Activated naive CD4-positive, alpha-beta T cell treated with anti-CD3 and anti-CD28 coated beads for 36 hours (primary cell): ENCODE measurements around the gene MAP4K4. TPM values are rescaled to one million over a fixed set of nuclear protein-coding genes. Genes with fewer than 3 reads are reported as not detected.

Source experiments
- CTCF ChIA-PET: fragments of 350-600 bp; sonication (Branson Sonifier 250); formaldehyde crosslinking; loops from one replicate; lab custom pipeline; 2021; ENCODE audit warnings: antibody characterized with exemption; lab: Charles Lee
- DNase-seq: peaks from one replicate; pipeline ENCODE4 v3.0.0-alpha.2; 2020
- H3K27ac Mint-ChIP-seq: one replicate; pipeline ENCODE4 v1.8.0; 2021; ENCODE audit warnings: mild to moderate bottlenecking, mixed read lengths
- H3K27me3 Mint-ChIP-seq: one replicate; pipeline ENCODE4 v1.8.0; 2021; ENCODE audit warnings: low read depth, mixed read lengths
- H3K36me3 Mint-ChIP-seq: one replicate; pipeline ENCODE4 v1.8.0; 2021; ENCODE audit warnings: low read depth, mixed read lengths
- H3K4me1 Mint-ChIP-seq: one replicate; pipeline ENCODE4 v1.8.0; 2021; ENCODE audit warnings: low read depth, mixed read lengths
- H3K4me3 Mint-ChIP-seq: one replicate; pipeline ENCODE4 v1.8.0; 2021; ENCODE audit warnings: mild to moderate bottlenecking, moderate library complexity, mixed read lengths
- H3K9me3 Mint-ChIP-seq: one replicate; pipeline ENCODE4 v1.8.0; 2021; ENCODE audit warnings: mixed read lengths
- intact Hi-C: fragments of 100-400 bp; cut with micrococcal nuclease; formaldehyde crosslinking; loops from one replicate; pipeline ENCODE4 v1.15.1; 2023
- total RNA-seq, 2 experiments: library from RNA; stranded (reverse); gene quantifications; one replicate each; pipeline ENCODE4 v1.2.3, GENCODE V29; 2021

The MAP4K4 gene
- total RNA-seq, result 100 to 1,000 TPM; 126 to 131 TPM

DNA sequence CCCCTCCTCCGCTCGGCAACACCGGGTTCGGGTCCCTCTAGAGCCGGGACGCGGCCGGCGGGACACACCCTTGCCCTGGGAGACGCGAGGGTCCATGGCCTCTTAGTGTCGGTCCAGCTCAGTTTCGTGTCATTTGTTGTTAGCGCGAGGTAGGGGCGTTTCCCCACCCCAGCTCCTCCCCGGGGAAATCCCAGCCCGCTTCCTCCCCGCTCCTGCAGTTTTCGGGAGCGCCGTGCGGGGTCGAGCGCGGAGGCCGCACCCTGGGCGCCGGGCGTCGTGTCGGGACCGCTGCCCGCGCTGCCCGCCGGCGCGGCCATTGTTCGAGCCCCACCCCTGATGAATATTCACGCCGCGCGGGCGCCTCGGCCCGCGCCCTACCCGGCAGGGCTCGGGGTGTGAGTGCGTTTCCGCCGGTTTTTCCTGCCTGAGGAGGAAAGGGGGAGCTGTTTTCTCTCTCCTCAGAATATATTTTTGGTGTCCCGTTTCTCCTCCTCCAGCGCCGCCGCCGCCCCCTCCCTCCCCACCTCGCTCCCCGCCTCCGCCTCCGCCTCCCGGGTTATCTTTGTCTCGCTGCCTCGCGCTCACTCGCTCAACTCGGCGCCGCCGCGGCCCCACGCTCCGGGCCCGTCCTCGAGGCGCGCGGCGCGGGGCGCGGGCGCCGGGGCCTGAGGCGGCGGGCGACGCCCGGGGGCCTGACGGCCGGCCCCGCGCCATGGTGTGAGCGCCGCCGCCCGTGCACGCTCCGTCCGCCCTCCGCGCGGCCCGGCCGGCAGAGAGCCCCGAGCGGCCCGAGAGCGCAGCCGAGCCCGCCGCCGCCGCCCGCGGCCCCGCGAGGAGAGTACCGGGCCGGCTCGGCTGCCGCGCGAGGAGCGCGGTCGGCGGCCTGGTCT is at the start of gene MAP4K4:
TSS of gene MAP4K4 (plus strand) at position 584 of the 890 bp plus-strand sequence. CDS start 374 bp downstream, outside the sequence.
- peaks cover 33% of the 10 kb centered on the region for H3K4me1 Mint-ChIP-seq
- peaks cover 11% of the 10 kb centered on the region for H3K36me3 Mint-ChIP-seq
- no peaks in the 10 kb centered on the region for H3K27me3 Mint-ChIP-seq
- intact Hi-C loops, result loop anchor here (1.0 to 5.0 kb wide), 6 partner anchors 9 to 445 kb away; partner anchors contain the start of genes CNOT11 and RFX8
- H3K27ac Mint-ChIP-seq, result peak within 1 kb of the TSS; percentile 81
- DNase-seq, result peak; percentile 82
- CTCF ChIA-PET, result interaction anchor here (0.6 to 2.8 kb wide), 11 partner anchors 9 to 278 kb away, joined by 3 to 10 read pairs (median 3); no protein-coding TSS in a partner anchor
- peaks cover 2% of the 10 kb centered on the region for H3K9me3 Mint-ChIP-seq
- peak within 1 kb of the TSS; percentile 78 for H3K4me3 Mint-ChIP-seq

DNA sequence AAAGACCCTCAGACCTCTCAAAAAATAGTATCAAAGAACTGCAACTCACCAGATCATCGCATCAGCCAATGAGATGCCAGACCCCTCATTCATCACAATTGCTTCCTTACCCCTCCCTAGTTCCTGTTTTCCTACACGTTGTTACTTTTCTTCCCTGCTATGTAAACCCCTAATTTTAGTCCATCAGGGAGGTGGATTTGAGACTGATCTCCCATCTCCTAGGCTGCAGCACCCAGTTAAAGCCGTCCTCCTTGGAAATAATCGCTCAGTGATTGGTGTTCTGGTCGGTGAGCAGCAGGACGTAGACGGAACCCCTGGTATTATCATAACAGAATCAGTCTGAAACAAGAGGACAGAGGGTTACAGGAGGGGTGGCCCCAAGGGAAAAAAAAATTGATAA is 44.0 kb upstream of the MAP4K4 start:
- H3K36me3 Mint-ChIP-seq, result no peaks in the 10 kb centered on the region

DNA sequence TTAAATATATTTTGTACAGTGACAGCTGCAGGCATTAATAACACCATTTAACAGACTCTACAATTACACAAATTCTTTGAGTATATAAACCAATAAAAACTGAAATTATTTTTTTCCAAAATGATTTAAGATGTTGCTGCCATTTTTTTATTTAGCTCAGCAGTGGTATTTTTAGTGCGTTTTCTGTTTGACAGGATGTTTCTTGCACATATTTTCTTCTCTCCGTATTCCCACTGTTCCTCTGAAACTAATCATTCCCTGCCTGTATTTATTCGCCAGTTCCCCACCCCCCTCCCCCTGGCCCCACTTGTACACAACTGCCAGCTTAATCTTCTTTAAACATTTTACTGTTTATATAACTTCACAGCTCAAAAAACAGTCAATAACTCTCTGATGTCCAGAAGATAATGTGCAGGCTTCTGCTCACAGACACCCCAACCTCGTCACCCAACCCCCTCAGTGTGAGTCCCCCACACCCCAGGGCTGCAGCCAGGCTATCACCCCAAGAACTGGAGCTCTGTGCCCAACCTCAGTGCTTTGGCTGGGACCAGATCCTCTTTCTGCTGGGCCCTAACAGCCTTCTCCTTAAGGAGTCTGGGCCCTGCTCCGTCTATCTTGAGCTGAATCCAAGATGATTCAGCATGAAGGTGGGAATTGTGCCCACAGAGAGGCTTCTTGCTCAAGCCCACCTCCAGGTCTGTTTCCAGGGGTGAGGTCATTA is 41.6 kb upstream of the MAP4K4 start:
- Mint-ChIP-seq H3K36me3 (no peaks in the 10 kb centered on the region), H3K4me1 (peaks cover 25% of the 10 kb centered on the region), H3K27ac (no peak overlapping the region), H3K27me3 (no peaks in the 10 kb centered on the region), H3K4me3 (no peak overlapping the region), H3K9me3 (no peaks in the 10 kb centered on the region)
- intact Hi-C loops, result no loop called here
- CTCF ChIA-PET, result interaction anchor here (0.5 kb wide), 1 partner anchor 20 kb away, joined by 4 read pairs; no protein-coding TSS in a partner anchor
- no peak for DNase-seq

More for the DNA sequence above, 44.0 kb upstream of the MAP4K4 start:
- CTCF ChIA-PET, result no interaction called here
- DNase-seq, result no peak
- Mint-ChIP-seq H3K4me3 (no peak overlapping the region), H3K27ac (peak overlapping the region; percentile 52), H3K27me3 (no peaks in the 10 kb centered on the region), H3K4me1 (peaks cover 32% of the 10 kb centered on the region), H3K9me3 (no peaks in the 10 kb centered on the region)
- intact Hi-C loops, result loop anchor here (2.0 kb wide), 1 partner anchor 83 kb away; no protein-coding TSS in a partner anchor

DNA sequence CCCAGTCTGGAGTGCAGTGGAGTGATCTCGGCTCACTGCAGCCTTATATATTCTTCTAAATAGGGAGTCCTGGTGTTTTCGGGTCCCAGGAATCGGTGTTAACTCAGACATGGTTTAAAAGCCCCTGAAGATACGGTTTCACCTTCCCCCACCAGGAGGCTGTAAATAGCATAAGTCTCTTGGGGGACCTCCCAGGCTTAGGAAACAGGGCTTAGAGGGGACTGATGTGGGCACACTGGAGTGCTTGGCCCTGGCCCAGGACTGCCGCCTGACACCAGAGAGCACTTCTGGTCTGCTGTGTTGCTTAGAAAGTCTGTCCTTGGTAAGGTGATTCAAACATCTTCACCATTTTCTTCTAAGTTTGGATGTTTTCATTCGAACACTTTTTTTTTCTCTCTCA is 39.7 kb upstream of the MAP4K4 start:
- intact Hi-C loops, result no loop called here
- Mint-ChIP-seq H3K4me3 (no peak overlapping the region), H3K36me3 (no peaks in the 10 kb centered on the region), H3K27ac (no peak overlapping the region), H3K27me3 (no peaks in the 10 kb centered on the region), H3K4me1 (peaks cover 7% of the 10 kb centered on the region), H3K9me3 (no peaks in the 10 kb centered on the region)
- no peak for DNase-seq
- CTCF ChIA-PET, result no interaction called here

DNA sequence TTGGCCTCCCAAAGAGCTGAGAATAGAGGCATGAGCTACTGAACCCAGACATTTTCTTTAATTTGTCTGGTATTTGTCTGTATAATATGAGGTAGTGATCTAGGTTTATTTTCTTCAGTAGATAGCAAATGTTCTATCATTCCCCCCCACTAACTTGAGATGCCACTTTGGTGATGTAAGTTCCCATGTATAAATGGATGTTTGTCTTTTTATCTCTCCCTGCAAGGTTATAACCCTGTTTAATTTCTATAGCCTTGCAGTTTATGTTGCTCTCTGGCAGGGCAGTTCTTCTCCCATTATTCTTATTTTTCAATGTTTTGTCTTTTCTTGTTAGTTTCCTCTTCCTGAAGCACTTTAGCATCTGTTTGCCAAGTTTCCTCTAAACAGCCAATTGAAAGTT is 39.1 kb upstream of the MAP4K4 start:
- Mint-ChIP-seq H3K9me3 (no peaks in the 10 kb centered on the region), H3K4me1 (peaks cover 1% of the 10 kb centered on the region), H3K36me3 (no peaks in the 10 kb centered on the region), H3K27me3 (no peaks in the 10 kb centered on the region), H3K4me3 (no peak overlapping the region), H3K27ac (no peak overlapping the region)
- intact Hi-C loops, result no loop called here
- no peak for DNase-seq
- CTCF ChIA-PET, result interaction anchor here (0.7 kb wide), 2 partner anchors 103 to 441 kb away, joined by 3 read pairs; no protein-coding TSS in a partner anchor

DNA sequence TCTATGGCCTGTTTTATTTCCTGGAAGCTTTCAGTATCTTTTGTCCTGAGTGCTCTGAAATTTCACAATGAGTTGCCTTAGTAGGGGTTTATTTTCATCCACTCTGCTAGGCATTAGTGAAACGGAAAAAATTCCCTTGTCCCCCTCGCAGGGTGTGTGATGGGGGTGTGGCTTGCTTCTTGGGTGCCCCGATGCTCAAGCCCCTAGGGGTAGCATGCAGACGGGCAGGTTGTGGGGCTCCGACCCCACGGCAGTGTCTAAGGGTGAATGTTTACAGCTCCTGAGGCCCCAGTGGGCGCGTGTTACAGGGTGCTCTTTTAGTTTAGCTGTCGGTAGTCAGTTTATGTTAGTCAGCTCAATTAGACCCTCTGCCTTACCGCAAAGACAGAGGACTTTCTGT is 32.2 kb upstream of the MAP4K4 start:
- intact Hi-C loops, result no loop called here
- DNase-seq, result no peak
- no peaks in the 10 kb centered on the region for H3K36me3 Mint-ChIP-seq
- no peaks in the 10 kb centered on the region for H3K4me1 Mint-ChIP-seq
- CTCF ChIA-PET, result interaction anchor here (0.8 kb wide), 1 partner anchor 246 kb away, joined by 3 read pairs; no protein-coding TSS in a partner anchor
- no peaks in the 10 kb centered on the region for H3K9me3 Mint-ChIP-seq
- no peak overlapping the region for H3K27ac Mint-ChIP-seq
- no peaks in the 10 kb centered on the region for H3K27me3 Mint-ChIP-seq
- no peak overlapping the region for H3K4me3 Mint-ChIP-seq

DNA sequence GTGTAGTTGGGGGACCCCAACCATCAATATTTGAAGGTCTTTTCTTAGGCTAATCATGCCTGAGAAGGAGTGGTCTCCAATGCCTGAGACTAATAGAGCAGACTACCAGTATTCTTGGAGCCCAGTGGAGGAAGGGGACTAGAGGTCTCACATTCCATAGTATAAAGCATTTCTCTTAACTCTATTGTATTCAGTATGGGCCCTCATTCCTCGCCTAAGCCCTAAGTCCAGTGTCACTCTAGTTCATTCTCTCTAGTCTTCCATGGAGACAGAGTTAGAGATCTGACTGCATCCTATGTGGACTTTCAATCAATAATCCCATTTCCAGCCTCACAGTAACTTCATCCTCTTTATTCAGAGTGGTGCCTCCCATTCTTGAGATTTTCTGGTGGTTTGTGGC is 29.7 kb upstream of the MAP4K4 start:
- no peak for DNase-seq
- Mint-ChIP-seq H3K27me3 (no peaks in the 10 kb centered on the region), H3K4me3 (no peak overlapping the region), H3K36me3 (peaks cover 5% of the 10 kb centered on the region), H3K4me1 (no peaks in the 10 kb centered on the region), H3K27ac (no peak overlapping the region), H3K9me3 (peaks cover 9% of the 10 kb centered on the region)
- CTCF ChIA-PET, result interaction anchor here (0.9 kb wide), 1 partner anchor 9 kb away, joined by 3 read pairs; no protein-coding TSS in a partner anchor
- intact Hi-C loops, result no loop called here

DNA sequence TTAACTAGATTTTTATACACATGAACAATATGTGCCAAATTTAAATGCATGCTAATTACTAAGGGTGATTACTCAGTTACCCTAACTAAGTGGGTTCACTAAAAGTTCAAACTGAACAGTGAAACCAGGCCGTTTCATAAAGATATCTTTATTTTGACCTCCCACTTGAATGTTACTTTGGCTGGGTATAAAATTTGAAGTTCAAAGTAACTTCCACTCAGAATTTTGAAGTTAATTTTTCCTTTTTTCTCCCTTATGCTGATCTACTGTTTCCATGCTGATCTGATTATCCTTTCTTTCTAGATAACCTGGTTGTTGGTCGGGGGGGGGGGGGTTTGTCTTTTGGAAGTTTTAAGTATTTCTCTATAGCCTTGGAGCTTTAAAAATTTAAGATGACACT is 25.5 kb upstream of the MAP4K4 start:
- peaks cover 20% of the 10 kb centered on the region for H3K4me1 Mint-ChIP-seq
- peaks cover 5% of the 10 kb centered on the region for H3K36me3 Mint-ChIP-seq
- H3K9me3 Mint-ChIP-seq, result peaks cover 9% of the 10 kb centered on the region
- no peak overlapping the region for H3K4me3 Mint-ChIP-seq
- no peak overlapping the region for H3K27ac Mint-ChIP-seq
- DNase-seq, result no peak
- no peaks in the 10 kb centered on the region for H3K27me3 Mint-ChIP-seq
- intact Hi-C loops, result no loop called here
- CTCF ChIA-PET, result no interaction called here

DNA sequence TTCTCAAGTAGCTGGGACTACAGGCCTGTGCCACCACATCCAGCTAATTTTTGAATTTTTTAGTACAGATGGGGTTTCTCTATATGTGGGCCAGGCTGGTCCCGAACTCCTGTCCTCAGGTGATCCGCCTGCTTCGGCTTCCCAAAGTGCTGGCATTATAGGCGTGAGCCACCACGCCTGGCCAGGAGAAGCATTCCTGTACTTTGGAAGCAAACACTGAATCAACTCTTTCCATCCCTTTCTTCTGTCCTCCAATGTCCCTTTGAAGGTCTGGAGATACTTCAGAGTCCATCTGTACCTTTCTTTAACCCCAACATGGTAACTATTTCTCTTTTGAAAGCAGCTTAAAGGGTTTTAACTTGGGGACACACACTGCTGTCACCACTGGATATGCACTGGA is 23.6 kb upstream of the MAP4K4 start:
- Mint-ChIP-seq H3K27me3 (no peaks in the 10 kb centered on the region), H3K4me1 (peaks cover 23% of the 10 kb centered on the region), H3K4me3 (no peak overlapping the region), H3K9me3 (peaks cover 9% of the 10 kb centered on the region), H3K36me3 (peaks cover 5% of the 10 kb centered on the region), H3K27ac (peak overlapping the region; percentile 18)
- no peak for DNase-seq
- intact Hi-C loops, result no loop called here
- CTCF ChIA-PET, result no interaction called here

DNA sequence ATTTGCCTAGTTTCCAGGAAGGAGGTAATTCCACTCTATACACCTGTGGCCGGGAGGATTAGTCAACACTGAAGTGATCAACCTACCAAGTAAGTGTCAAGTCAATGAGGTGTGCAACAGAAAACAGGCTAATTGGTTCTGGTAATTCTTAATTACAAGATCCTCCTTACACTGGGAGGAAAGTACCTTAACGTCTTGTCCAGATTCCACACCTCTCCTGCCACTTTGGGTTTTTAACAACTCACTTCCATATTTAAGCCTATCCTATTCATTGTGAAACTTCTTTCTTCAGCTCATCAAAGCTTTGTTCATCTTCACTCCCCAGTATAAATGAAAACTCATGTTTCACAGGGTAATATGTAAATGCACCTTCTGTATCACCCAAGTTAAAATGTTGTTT is 22.0 kb upstream of the MAP4K4 start:
- peaks cover 9% of the 10 kb centered on the region for H3K9me3 Mint-ChIP-seq

DNA sequence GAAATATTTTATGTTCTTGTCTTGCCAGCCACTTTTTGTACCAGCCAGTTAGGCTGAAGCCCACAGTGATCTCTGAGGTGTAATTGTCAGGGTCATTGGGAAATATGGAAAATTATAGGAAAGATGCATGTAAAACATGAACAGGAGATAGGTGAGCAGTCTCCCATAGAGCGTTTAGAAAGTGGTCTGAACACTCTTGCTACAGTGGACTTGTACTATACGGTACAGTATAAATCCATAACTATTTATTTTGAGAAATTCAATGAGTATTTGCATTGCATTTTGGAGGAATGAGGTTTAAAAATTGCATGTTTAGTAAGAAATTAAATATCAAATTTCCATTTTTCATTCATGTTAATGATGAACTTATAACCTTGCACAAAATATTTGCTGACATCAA is 20.8 kb upstream of the MAP4K4 start:
- DNase-seq, result no peak
- Mint-ChIP-seq H3K4me3 (no peak overlapping the region), H3K9me3 (peaks cover 8% of the 10 kb centered on the region), H3K4me1 (peaks cover 23% of the 10 kb centered on the region), H3K27ac (no peak overlapping the region), H3K36me3 (peaks cover 5% of the 10 kb centered on the region), H3K27me3 (no peaks in the 10 kb centered on the region)
- CTCF ChIA-PET, result interaction anchor here (1.0 kb wide), 1 partner anchor 8 kb away, joined by 3 read pairs; no protein-coding TSS in a partner anchor
- intact Hi-C loops, result no loop called here

More for the DNA sequence above, 22.0 kb upstream of the MAP4K4 start:
- Mint-ChIP-seq H3K27ac (peak overlapping the region; percentile 3), H3K4me3 (no peak overlapping the region), H3K27me3 (no peaks in the 10 kb centered on the region), H3K36me3 (peaks cover 5% of the 10 kb centered on the region), H3K4me1 (peaks cover 23% of the 10 kb centered on the region)
- CTCF ChIA-PET, result no interaction called here
- intact Hi-C loops, result loop anchor here (1.0 kb wide), 3 partner anchors 23 to 62 kb away; no protein-coding TSS in a partner anchor
- DNase-seq, result peak; percentile 21

DNA sequence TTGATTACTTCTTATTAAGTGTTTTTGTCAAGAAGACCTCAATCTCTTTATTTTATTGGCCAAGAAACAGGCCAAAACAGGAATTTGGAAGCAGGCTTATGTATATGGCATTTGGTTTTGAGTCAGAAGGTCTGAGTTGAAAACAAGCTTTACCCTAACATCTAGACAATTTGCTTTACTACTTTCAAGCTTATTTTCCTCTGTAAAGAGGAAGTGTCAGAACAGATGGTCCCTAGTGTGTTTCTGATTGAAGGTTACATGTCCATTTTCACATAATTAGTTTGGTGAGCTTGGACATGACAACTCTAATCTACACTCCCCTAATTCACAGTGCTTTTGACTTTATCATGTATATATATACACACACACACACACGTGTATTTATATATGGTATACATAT is 19.8 kb upstream of the MAP4K4 start:
- Mint-ChIP-seq H3K27ac (no peak overlapping the region), H3K4me3 (no peak overlapping the region), H3K27me3 (no peaks in the 10 kb centered on the region), H3K4me1 (peaks cover 23% of the 10 kb centered on the region), H3K36me3 (no peaks in the 10 kb centered on the region), H3K9me3 (no peaks in the 10 kb centered on the region)
- intact Hi-C loops, result no loop called here
- CTCF ChIA-PET, result interaction anchor here (1.0 kb wide), 1 partner anchor 9 kb away, joined by 3 read pairs; no protein-coding TSS in a partner anchor
- DNase-seq, result no peak
